Natural killer cell (primary cell): ENCODE data around the gene BRD2. TPM values are rescaled to one million over a fixed set of nuclear protein-coding genes. Genes with fewer than 3 reads are reported as not detected.
A peak's percentile ranks its signal among the peaks of the same experiment; 100 is the strongest.

Experiments used
- ATAC-seq, 3 donors: fragments of 150-1000 bp in 2 of 3; fragments of 200-7000 bp in 1 of 3; cut with Tn5 transposase; 1 replicate in 1 of 3; 2 replicates in 2 of 3; pipeline ENCODE4 v1.10.0; 2021; ENCODE audit warnings: mild to moderate bottlenecking in 2 of 3, moderate library complexity in 2 of 3
- DNase-seq, 2 donors: peaks; one replicate each; pipeline versions ENCODE4 v3.0.0 to v3.0.0-alpha.2; 2013 to 2021; ENCODE audit warnings: mixed read lengths in 1 of 2
- H3K27ac ChIP-seq: one replicate; pipeline ENCODE4 v1.5.1; 2013; ENCODE audit warnings: mild to moderate bottlenecking, low read length
- H3K27me3 ChIP-seq: one replicate; pipeline ENCODE4 v1.6.1; 2013; ENCODE audit warnings: low read length; ENCODE audit not compliant: control insufficient read depth, insufficient read depth
- H3K36me3 ChIP-seq: one replicate; pipeline ENCODE4 v1.6.1; 2013; ENCODE audit warnings: low read length; ENCODE audit not compliant: control insufficient read depth, insufficient read depth
- H3K4me1 ChIP-seq: one replicate; pipeline ENCODE4 v1.6.1; 2013; ENCODE audit warnings: low read length; ENCODE audit not compliant: control insufficient read depth, insufficient read depth
- H3K4me3 ChIP-seq: one replicate; pipeline ENCODE4 v1.5.1; 2013; ENCODE audit warnings: low read length
- H3K9me3 ChIP-seq: one replicate; pipeline ENCODE4 v1.6.1; 2013; ENCODE audit warnings: low read length; ENCODE audit not compliant: control insufficient read depth, insufficient read depth
- H3K27ac Mint-ChIP-seq, 2 donors: one replicate each; pipeline ENCODE4 v1.8.0; 2022; ENCODE audit warnings: mild to moderate bottlenecking in 2 of 2, mixed read lengths in 2 of 2, moderate library complexity in 1 of 2
- H3K27me3 Mint-ChIP-seq, 2 donors: one replicate each; pipeline ENCODE4 v1.8.0; 2022; ENCODE audit warnings: low read depth in 2 of 2, mixed read lengths in 2 of 2
- H3K36me3 Mint-ChIP-seq: one replicate; pipeline ENCODE4 v1.8.0; 2022; ENCODE audit warnings: mixed read lengths
- H3K4me1 Mint-ChIP-seq, 2 donors: one replicate each; pipeline ENCODE4 v1.8.0; 2022; ENCODE audit warnings: mixed read lengths in 2 of 2
- H3K4me3 Mint-ChIP-seq: one replicate; pipeline ENCODE4 v1.8.0; 2022; ENCODE audit warnings: mild to moderate bottlenecking, moderate library complexity, mixed read lengths
- H3K9me3 Mint-ChIP-seq, 2 donors: one replicate each; pipeline ENCODE4 v1.8.0; 2022; ENCODE audit warnings: mixed read lengths in 2 of 2
- WGBS: methylation state at CpG from one replicate; pipeline ENCODE4 v1.1.7; 2013; ENCODE audit warnings: missing lambda C conversion rate; ENCODE audit not compliant: insufficient coverage; 5-methylcytosine and 5-hydroxymethylcytosine counted together
- intact Hi-C: fragments of 100-400 bp; cut with micrococcal nuclease; formaldehyde crosslinking; loops from one replicate; pipeline ENCODE4 v1.14.2; 2022
- total RNA-seq, 4 donors: library from RNA; stranded (reverse); fragments of 120-200 nt in 1 of 4; gene quantifications; one replicate each; pipeline versions ENCODE4 v1.2.3 to v1.2.4, GENCODE V29; 2013 to 2022
- TF ChIP-seq, protein P1 (sequence below): fragments of 200-600 bp; IDR thresholded peaks from one replicate; pipeline ENCODE4 v1.8.0; 2022; ENCODE audit warnings: antibody characterized with exemption

The BRD2 gene
- total RNA-seq, 3 donors from 2014 or later (not counting 1 experiment from before 2014, with no cell fraction given), result 653 to 886 (median 714) TPM

DNA sequence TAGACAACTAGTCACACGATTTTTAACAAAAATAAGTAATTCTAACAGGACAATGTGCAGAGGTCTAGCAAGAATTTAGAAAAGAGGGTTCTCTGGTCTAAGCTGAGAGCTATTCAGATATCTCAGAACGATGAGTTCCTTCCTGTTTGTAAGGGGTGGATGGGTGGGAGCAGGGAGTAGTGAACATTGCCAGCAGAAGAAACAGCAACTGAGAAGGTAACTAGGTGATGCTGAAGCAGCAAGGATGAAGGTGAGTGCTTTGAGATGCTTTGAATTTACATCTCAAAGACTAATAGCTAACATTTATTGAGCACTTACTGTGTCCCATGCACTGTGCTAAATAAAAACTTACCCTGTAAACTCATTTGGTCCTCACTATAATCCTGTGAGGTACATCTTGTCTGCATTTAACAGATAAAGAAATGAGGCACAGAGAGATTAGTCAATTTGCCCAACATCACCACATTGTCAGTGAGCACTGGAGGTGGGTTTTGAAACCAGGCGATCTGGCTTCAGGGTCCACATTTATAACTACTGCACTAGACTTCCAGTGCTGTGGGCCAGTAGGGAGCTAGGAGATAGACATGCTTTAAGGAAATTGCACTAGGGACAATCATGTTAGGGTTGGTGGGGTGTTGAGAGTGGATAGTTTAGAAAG is 15.7 kb downstream of the BRD2 start:
- H3K36me3 Mint-ChIP-seq, result peaks cover 20% of the 10 kb centered on the region
- Histone ChIP-seq H3K9me3 (no peaks in the 10 kb centered on the region), H3K27me3 (no peaks in the 10 kb centered on the region), H3K36me3 (peaks cover 30% of the 10 kb centered on the region), H3K27ac (no peak overlapping the region), H3K4me3 (no peak overlapping the region), H3K4me1 (peaks cover 7% of the 10 kb centered on the region)
- no peaks in the 10 kb centered on the region for H3K9me3 Mint-ChIP-seq
- H3K27ac Mint-ChIP-seq, result peak overlapping the region; percentile 58 to 97
- ATAC-seq (peak in 1 of 3 donors; percentile 4), DNase-seq (peak in 1 of 2 donors; percentile 21)
- H3K4me1 Mint-ChIP-seq, result peaks cover 24 to 36% of the 10 kb centered on the region in 2 donors
- no peak overlapping the region for H3K4me3 Mint-ChIP-seq
- TF ChIP-seq, protein P1, sequence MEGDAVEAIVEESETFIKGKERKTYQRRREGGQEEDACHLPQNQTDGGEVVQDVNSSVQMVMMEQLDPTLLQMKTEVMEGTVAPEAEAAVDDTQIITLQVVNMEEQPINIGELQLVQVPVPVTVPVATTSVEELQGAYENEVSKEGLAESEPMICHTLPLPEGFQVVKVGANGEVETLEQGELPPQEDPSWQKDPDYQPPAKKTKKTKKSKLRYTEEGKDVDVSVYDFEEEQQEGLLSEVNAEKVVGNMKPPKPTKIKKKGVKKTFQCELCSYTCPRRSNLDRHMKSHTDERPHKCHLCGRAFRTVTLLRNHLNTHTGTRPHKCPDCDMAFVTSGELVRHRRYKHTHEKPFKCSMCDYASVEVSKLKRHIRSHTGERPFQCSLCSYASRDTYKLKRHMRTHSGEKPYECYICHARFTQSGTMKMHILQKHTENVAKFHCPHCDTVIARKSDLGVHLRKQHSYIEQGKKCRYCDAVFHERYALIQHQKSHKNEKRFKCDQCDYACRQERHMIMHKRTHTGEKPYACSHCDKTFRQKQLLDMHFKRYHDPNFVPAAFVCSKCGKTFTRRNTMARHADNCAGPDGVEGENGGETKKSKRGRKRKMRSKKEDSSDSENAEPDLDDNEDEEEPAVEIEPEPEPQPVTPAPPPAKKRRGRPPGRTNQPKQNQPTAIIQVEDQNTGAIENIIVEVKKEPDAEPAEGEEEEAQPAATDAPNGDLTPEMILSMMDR, result no peak
- no peaks in the 10 kb centered on the region for H3K27me3 Mint-ChIP-seq
- intact Hi-C loops, result loop anchor here (1.0 kb wide), 1 partner anchor 99 kb away; no protein-coding TSS in a partner anchor
- 72% methylated on average over 3 of the region's 3 CpGs for WGBS

DNA sequence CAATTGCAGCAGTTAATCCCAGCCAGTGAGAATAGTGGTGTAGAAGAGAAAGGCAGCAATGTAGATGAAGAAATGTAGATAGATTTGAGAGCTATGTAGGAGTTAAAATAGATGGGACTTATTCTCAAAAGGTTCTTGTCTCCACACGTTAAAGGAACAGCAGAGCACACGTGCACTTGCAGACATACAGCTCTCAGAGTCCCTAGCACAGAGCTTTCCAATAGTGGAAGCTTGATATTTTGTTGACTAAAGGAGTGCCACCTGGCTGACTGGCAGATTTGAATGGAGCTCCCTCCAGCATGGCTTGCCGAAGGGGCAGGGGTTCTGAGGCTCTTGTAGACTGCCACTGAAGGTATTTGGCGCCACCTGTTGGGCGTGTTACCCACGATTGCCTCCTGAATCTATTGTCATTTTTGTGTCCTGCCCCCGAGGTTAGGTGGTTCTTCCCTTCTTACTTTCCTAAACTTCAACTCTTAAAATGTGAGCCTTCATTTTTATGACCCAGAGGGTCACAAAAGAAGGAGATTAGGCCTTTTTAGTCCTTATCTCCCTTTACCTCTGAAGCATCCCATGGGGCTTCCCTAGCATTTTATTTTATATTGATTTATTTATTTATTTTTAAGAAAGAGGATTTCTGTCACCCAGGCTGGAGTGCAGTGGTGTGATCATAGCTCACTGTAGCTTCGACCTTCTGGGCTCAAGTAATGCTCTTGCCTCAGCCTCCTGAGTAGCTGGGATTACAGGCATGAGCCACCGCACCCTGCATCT is 16.4 kb downstream of the BRD2 start:
- H3K9me3 Mint-ChIP-seq, result no peaks in the 10 kb centered on the region

DNA sequence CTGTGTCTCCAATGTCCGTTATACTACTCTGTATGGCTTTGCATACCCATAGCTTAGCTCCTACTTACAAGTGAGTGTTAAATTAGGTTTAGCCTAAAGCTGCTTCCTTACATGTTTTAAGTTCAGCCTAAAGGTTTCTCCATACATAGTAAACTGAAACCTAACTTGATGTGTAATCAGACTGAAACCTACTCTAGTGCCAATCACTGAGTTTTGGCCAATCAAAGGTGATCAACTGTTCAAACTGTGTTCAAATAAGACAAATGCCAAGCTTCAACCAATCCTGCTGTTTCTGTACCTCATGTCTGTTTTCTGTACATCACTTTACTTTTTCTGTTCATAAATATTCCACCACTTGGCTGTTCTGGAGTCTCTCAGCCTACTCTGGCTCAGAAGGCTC is 21.0 kb downstream of the BRD2 start:
- H3K4me3 Mint-ChIP-seq, result no peak overlapping the region
- intact Hi-C loops, result no loop called here
- DNase-seq, result no peak
- peaks cover 6 to 8% of the 10 kb centered on the region in 2 donors for H3K4me1 Mint-ChIP-seq
- Histone ChIP-seq H3K4me3 (no peak overlapping the region), H3K36me3 (no peaks in the 10 kb centered on the region), H3K9me3 (no peaks in the 10 kb centered on the region), H3K4me1 (peaks cover 3% of the 10 kb centered on the region), H3K27me3 (no peaks in the 10 kb centered on the region), H3K27ac (no peak overlapping the region)
- no peak for ATAC-seq
- H3K27ac Mint-ChIP-seq, result no peak overlapping the region
- WGBS, result 50% methylated on average over 1 of the region's 1 CpG
- H3K27me3 Mint-ChIP-seq, result peaks cover 7 to 19% of the 10 kb centered on the region in 2 donors
- H3K9me3 Mint-ChIP-seq, result no peaks in the 10 kb centered on the region
- TF ChIP-seq, protein P1, result no peak
- H3K36me3 Mint-ChIP-seq, result no peaks in the 10 kb centered on the region

More for the DNA sequence above, 16.4 kb downstream of the BRD2 start:
- ATAC-seq (peak; percentile 82 to 91 (median 91)), DNase-seq (peak; percentile 85 to 95)
- 12% methylated on average over 9 of the region's 9 CpGs for WGBS
- TF ChIP-seq, protein P1, result peak; percentile 87
- Mint-ChIP-seq H3K4me3 (no peak overlapping the region), H3K27me3 (no peaks in the 10 kb centered on the region), H3K4me1 (peaks cover 20 to 31% of the 10 kb centered on the region in 2 donors), H3K27ac (peak overlapping the region in 1 of 2 donors; percentile 97), H3K36me3 (peaks cover 15% of the 10 kb centered on the region)
- intact Hi-C loops, result loop anchor here (1.0 kb wide), 2 partner anchors 52 to 100 kb away; no protein-coding TSS in a partner anchor
- no peaks in the 10 kb centered on the region for H3K27me3 ChIP-seq
- no peak overlapping the region for H3K27ac ChIP-seq
- H3K36me3 ChIP-seq, result peaks cover 23% of the 10 kb centered on the region
- no peak overlapping the region for H3K4me3 ChIP-seq
- no peaks in the 10 kb centered on the region for H3K9me3 ChIP-seq
- H3K4me1 ChIP-seq, result peaks cover 7% of the 10 kb centered on the region
